ENCODE data around the gene ATXN10.

Gene ATXN10

DNA sequence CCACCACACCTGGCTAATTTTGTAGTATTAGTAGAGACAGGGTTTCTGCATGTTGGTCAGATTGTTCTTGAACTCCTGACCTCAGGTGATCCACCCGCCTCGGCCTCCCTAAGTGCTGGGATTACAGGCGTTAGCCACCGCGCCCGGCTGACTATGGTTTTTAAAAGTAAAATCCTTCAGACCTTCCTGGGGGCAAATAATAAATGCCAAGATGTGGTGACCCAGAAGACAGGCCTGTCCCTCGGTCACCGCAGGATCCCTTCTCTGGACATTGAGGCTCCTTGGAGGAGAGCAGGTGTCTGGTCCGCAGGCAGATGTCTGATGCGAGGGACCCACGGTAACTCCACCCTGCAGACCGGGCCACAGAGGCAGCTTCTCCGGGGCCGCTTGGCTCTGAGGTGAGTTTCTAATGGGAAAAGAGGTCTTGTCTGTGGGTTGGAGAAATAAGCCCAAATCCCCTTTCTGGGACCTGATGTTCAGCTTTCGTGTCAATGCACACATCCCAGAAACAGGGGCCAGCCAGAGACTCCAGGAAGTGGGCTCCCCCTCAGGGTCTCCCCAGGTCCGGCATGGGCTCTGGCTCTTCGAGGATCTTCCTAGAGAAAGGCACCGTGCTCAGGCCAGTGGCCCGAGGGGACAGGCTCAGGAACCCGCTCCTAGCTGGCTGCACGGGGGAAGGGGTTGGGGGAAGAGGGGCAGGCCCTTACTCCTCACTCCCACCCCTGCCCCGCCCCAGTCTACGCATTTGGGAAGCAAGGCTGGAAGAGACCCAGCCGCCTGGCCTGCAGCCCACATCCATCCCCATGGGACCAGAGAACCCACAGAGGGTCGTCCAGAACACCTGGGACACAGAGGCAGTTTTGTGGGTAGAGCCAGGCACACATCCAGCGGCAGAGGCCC lies 204.8 kb downstream of the ATXN10 start:
- H3K4me3 ChIP-seq (ENCODE audit: low read depth in 1 of 2, low read length in 2 of 2) = no peak overlapping the region

DNA sequence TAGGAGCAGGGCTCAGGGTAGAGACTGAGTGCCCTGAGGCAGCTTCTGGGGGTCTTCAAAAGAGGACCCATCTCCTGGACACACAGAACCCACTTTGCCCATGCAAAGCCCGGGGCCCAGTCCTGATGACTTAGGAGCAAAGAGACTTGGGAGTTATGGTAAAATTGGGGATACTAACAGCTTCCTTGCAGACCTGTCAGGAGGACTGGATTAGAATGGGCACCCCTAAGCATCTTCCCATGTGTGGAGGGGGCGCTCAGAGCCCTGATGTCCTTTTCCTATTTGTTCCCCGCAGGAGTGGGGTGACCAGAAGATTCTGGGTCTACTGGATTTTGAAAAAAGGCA lies 205.4 kb downstream of the ATXN10 start:
- H3K27ac ChIP-seq (ENCODE audit: low read length) = no peak overlapping the region
- no peaks in the 10 kb centered on the region; the same call in none of the 2 replicates for H4K20me1 ChIP-seq (ENCODE audit: insufficient read depth, low read length)
- no peaks in the 10 kb centered on the region for H3K79me2 ChIP-seq (ENCODE audit: insufficient read depth, low read length)
- H2AFZ ChIP-seq (ENCODE audit: low read depth, low read length) = no peak overlapping the region
- H3K4me1 ChIP-seq (ENCODE audit: insufficient read depth, low read length) = no peaks in the 10 kb centered on the region
- DNase-seq = no peak
- H3K9me3 ChIP-seq (ENCODE audit: insufficient read depth, low read length, severe bottlenecking) = no peaks in the 10 kb centered on the region
- H3K9ac ChIP-seq (ENCODE audit: low read depth, low read length) = no peak overlapping the region
- no peak overlapping the region for H3K4me3 ChIP-seq (ENCODE audit: low read depth in 1 of 2, low read length in 2 of 2)
- H3K4me2 ChIP-seq (ENCODE audit: insufficient read depth, low read length) = no peak overlapping the region
- TF ChIP-seq, protein P1, sequence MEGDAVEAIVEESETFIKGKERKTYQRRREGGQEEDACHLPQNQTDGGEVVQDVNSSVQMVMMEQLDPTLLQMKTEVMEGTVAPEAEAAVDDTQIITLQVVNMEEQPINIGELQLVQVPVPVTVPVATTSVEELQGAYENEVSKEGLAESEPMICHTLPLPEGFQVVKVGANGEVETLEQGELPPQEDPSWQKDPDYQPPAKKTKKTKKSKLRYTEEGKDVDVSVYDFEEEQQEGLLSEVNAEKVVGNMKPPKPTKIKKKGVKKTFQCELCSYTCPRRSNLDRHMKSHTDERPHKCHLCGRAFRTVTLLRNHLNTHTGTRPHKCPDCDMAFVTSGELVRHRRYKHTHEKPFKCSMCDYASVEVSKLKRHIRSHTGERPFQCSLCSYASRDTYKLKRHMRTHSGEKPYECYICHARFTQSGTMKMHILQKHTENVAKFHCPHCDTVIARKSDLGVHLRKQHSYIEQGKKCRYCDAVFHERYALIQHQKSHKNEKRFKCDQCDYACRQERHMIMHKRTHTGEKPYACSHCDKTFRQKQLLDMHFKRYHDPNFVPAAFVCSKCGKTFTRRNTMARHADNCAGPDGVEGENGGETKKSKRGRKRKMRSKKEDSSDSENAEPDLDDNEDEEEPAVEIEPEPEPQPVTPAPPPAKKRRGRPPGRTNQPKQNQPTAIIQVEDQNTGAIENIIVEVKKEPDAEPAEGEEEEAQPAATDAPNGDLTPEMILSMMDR (IDR thresholded peaks at IDR 0.05; ENCODE audit: borderline replicate concordance, extremely low read depth, low read length, poor library complexity, severe bottlenecking) = no peak
- TF ChIP-seq EZH2 (IDR thresholded peaks at IDR 0.05; ENCODE audit: borderline replicate concordance, low read depth, low read length, severe bottlenecking) = no peak
- ATAC-seq (ENCODE audit: insufficient read depth, low read depth) = no peak
- no peaks in the 10 kb centered on the region for H3K36me3 ChIP-seq (ENCODE audit: insufficient read depth, low read length)
- H3K27me3 ChIP-seq (ENCODE audit: insufficient read depth, low read length, poor library complexity) = no peaks in the 10 kb centered on the region

More for the DNA sequence above, 204.8 kb downstream of the ATXN10 start:
- Histone ChIP-seq H3K27ac (ENCODE audit: low read length) (no peak overlapping the region), H3K9me3 (ENCODE audit: insufficient read depth, low read length, severe bottlenecking) (no peaks in the 10 kb centered on the region), H3K4me2 (ENCODE audit: insufficient read depth, low read length) (no peak overlapping the region), H4K20me1 (ENCODE audit: insufficient read depth, low read length) (no peaks in the 10 kb centered on the region; the same call in none of the 2 replicates), H3K27me3 (ENCODE audit: insufficient read depth, low read length, poor library complexity) (no peaks in the 10 kb centered on the region), H3K79me2 (ENCODE audit: insufficient read depth, low read length) (no peaks in the 10 kb centered on the region), H3K4me1 (ENCODE audit: insufficient read depth, low read length) (no peaks in the 10 kb centered on the region), H2AFZ (ENCODE audit: low read depth, low read length) (no peak overlapping the region), H3K36me3 (ENCODE audit: insufficient read depth, low read length) (no peaks in the 10 kb centered on the region), H3K9ac (ENCODE audit: low read depth, low read length) (no peak overlapping the region)
- DNase-seq (no peak), ATAC-seq (ENCODE audit: insufficient read depth, low read depth) (no peak)
- no peak for TF ChIP-seq EZH2 (IDR thresholded peaks at IDR 0.05; ENCODE audit: borderline replicate concordance, low read depth, low read length, severe bottlenecking)
- TF ChIP-seq, protein P1 (IDR thresholded peaks at IDR 0.05; ENCODE audit: borderline replicate concordance, extremely low read depth, low read length, poor library complexity, severe bottlenecking) = no peak

DNA sequence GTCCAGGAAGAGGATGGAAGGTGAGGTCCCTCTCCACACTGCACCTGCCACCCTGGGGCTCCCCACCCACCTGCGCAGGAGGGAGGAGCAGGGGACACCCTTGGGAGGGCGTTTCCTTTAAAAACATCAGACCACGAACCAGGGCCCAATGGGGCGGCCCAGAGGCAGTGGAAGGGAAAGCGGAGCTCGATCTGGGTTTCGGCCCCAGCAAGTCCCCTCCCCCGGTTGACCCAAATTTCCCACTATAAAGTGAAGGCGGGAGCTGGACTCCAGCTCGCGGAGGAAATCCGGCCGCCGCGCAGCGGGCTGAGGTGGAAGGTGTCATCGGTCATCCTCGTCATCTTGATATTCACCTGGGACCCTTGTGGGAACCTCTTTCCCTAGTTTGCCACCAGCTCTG lies 206.0 kb downstream of the ATXN10 start:
- H3K79me2 ChIP-seq (ENCODE audit: insufficient read depth, low read length) = no peaks in the 10 kb centered on the region
- H3K9me3 ChIP-seq (ENCODE audit: insufficient read depth, low read length, severe bottlenecking) = no peaks in the 10 kb centered on the region
- H3K4me1 ChIP-seq (ENCODE audit: insufficient read depth, low read length) = no peaks in the 10 kb centered on the region
- no peak overlapping the region for H3K9ac ChIP-seq (ENCODE audit: low read depth, low read length)
- no peaks in the 10 kb centered on the region; the same call in none of the 2 replicates for H4K20me1 ChIP-seq (ENCODE audit: insufficient read depth, low read length)
- H2AFZ ChIP-seq (ENCODE audit: low read depth, low read length) = no peak overlapping the region
- H3K36me3 ChIP-seq (ENCODE audit: insufficient read depth, low read length) = no peaks in the 10 kb centered on the region
- H3K27me3 ChIP-seq (ENCODE audit: insufficient read depth, low read length, poor library complexity) = no peaks in the 10 kb centered on the region
- no peak overlapping the region for H3K27ac ChIP-seq (ENCODE audit: low read length)
- no peak overlapping the region for H3K4me3 ChIP-seq (ENCODE audit: low read depth in 1 of 2, low read length in 2 of 2)
- no peak for ATAC-seq (ENCODE audit: insufficient read depth, low read depth)
- TF ChIP-seq EZH2 (IDR thresholded peaks at IDR 0.05; ENCODE audit: borderline replicate concordance, low read depth, low read length, severe bottlenecking) = no peak
- TF ChIP-seq, protein P1 (IDR thresholded peaks at IDR 0.05; ENCODE audit: borderline replicate concordance, extremely low read depth, low read length, poor library complexity, severe bottlenecking) = no peak
- H3K4me2 ChIP-seq (ENCODE audit: insufficient read depth, low read length) = no peak overlapping the region
- DNase-seq = no peak
